Neuronal stem cell (in vitro differentiated cells): ENCODE results near the gene HS3ST6.
"Not testable (repeated sequence)": the region's sequence is repeated elsewhere in the genome, so short reads cannot be mapped to it uniquely, and the experiment has no call there.

Experiments used
- DNase-seq: peaks from one replicate; pipeline ENCODE4 v3.0.0-alpha.2; 2013; ENCODE audit warnings: low spot score
- H2AFZ ChIP-seq: one replicate; pipeline ENCODE4 v1.6.1; 2013; ENCODE audit warnings: mild to moderate bottlenecking, low read length, inconsistent platforms
- H2AK5ac ChIP-seq: 2 replicates; pipeline ENCODE4 v1.6.1; 2013; ENCODE audit warnings: low read depth, mild to moderate bottlenecking, inconsistent platforms, low read length, moderate library complexity, mixed read lengths
- H2BK120ac ChIP-seq: 2 replicates; pipeline ENCODE4 v1.6.1; 2013; ENCODE audit warnings: low read depth, mild to moderate bottlenecking, inconsistent platforms, low read length, moderate library complexity, mixed read lengths
- H2BK12ac ChIP-seq: one replicate; pipeline ENCODE4 v1.6.1; 2013; ENCODE audit warnings: low read length, inconsistent platforms
- H2BK15ac ChIP-seq: 2 replicates; pipeline ENCODE4 v1.6.1; 2013; ENCODE audit warnings: mild to moderate bottlenecking, low read length, inconsistent platforms, mixed read lengths
- H2BK5ac ChIP-seq: one replicate; pipeline ENCODE4 v1.6.1; 2013; ENCODE audit warnings: inconsistent platforms, mild to moderate bottlenecking, low read length, moderate library complexity
- H3K14ac ChIP-seq: one replicate; pipeline ENCODE4 v1.6.1; 2013; ENCODE audit warnings: low read length, inconsistent platforms
- H3K18ac ChIP-seq: 2 replicates; pipeline ENCODE4 v1.6.1; 2013; ENCODE audit warnings: low read length, inconsistent platforms
- H3K23ac ChIP-seq: 2 replicates; pipeline ENCODE4 v1.6.1; 2013; ENCODE audit warnings: low read depth, mild to moderate bottlenecking, mixed read lengths, low read length, inconsistent platforms; ENCODE audit not compliant: poor library complexity
- H3K27ac ChIP-seq: replicated peaks from 3 replicates; pipeline ENCODE4 v1.5.1; 2013; ENCODE audit warnings: low read length, inconsistent platforms
- H3K27me3 ChIP-seq, 3 experiments: 2 replicates each; pipeline ENCODE4 v1.6.1; 2013; ENCODE audit warnings: low read length in 3 of 3, mild to moderate bottlenecking in 2 of 3, inconsistent platforms in 1 of 3, low read depth in 1 of 3, mixed read lengths in 1 of 3, moderate library complexity in 1 of 3; ENCODE audit not compliant: control insufficient read depth in 3 of 3, insufficient read depth in 3 of 3
- H3K36me3 ChIP-seq, 2 donors: replicated peaks in 1 of 2; 2 replicates each; pipeline ENCODE4 v1.6.1; 2013; ENCODE audit warnings: low read length in 2 of 2; ENCODE audit not compliant: control insufficient read depth in 2 of 2, insufficient read depth in 2 of 2
- H3K4ac ChIP-seq: 2 replicates; pipeline ENCODE4 v1.6.1; 2013; ENCODE audit warnings: inconsistent platforms, mild to moderate bottlenecking, low read length, moderate library complexity
- H3K4me1 ChIP-seq, 2 donors: 1 replicate in 1 of 2; 2 replicates in 1 of 2; pipeline ENCODE4 v1.6.1; 2013; ENCODE audit warnings: low read length in 2 of 2, low read depth in 1 of 2; ENCODE audit not compliant: control insufficient read depth in 2 of 2, insufficient read depth in 1 of 2
- H3K4me2 ChIP-seq: one replicate; pipeline ENCODE4 v1.6.1; 2013; ENCODE audit warnings: mild to moderate bottlenecking, low read length, inconsistent platforms; ENCODE audit not compliant: insufficient read depth, poor library complexity, severe bottlenecking
- H3K4me3 ChIP-seq, 2 donors: 2 replicates each; pipeline ENCODE4 v1.5.1; 2013; ENCODE audit warnings: low read length in 2 of 2, mild to moderate bottlenecking in 2 of 2, inconsistent platforms in 1 of 2, moderate library complexity in 1 of 2
- H3K79me1 ChIP-seq: one replicate; pipeline ENCODE4 v1.6.1; 2013; ENCODE audit warnings: low read depth, mild to moderate bottlenecking, inconsistent platforms, low read length, moderate library complexity
- H3K9ac ChIP-seq: one replicate; pipeline ENCODE4 v1.6.1; 2013; ENCODE audit warnings: mild to moderate bottlenecking, low read depth, low read length, inconsistent platforms; ENCODE audit not compliant: poor library complexity
- H3K9me3 ChIP-seq, 2 donors: replicated peaks in 1 of 2; 2 replicates each; pipeline versions ENCODE3 to v1.6.1; 2013; ENCODE audit warnings: low read length in 2 of 2, mild to moderate bottlenecking in 2 of 2, inconsistent platforms in 1 of 2, low read depth in 1 of 2, mixed read lengths in 1 of 2, moderate library complexity in 1 of 2; ENCODE audit not compliant: control insufficient read depth in 2 of 2, insufficient read depth in 1 of 2
- H4K8ac ChIP-seq: one replicate; pipeline ENCODE4 v1.6.1; 2013; ENCODE audit warnings: low read depth, mild to moderate bottlenecking, inconsistent platforms, low read length, moderate library complexity
- H4K91ac ChIP-seq: one replicate; pipeline ENCODE4 v1.6.1; 2013; ENCODE audit warnings: low read length, low read depth, mild to moderate bottlenecking, inconsistent platforms; ENCODE audit not compliant: poor library complexity
- whole genome bisulfite sequencing, 2 donors: extraction: QIAGEN DNeasy Blood & Tissue Kit; methylation state at CpG; one replicate each; pipeline ENCODE4 v1.1.7; 2013; ENCODE audit warnings: missing lambda C conversion rate in 2 of 2, mixed read lengths in 1 of 2; ENCODE audit not compliant: insufficient read length in 2 of 2, insufficient replicate concordance in 1 of 2; ENCODE audit errors: extremely low coverage in 2 of 2; 5-methylcytosine and 5-hydroxymethylcytosine counted together

Gene HS3ST6

GRCh38 chr16:1887711-1888354 is 30.4 kb downstream of the HS3ST6 start:
- H3K4me1 ChIP-seq, result no peaks in the 10 kb centered on the region

GRCh38 chr16:1884889-1885288 is 33.3 kb downstream of the HS3ST6 start:
- Histone ChIP-seq H2BK12ac (no peak overlapping the region), H2AK5ac (no peak overlapping the region), H2BK5ac (no peak overlapping the region), H3K4me2 (no peak overlapping the region), H3K9ac (no peak overlapping the region), H3K4me3 (no peak overlapping the region), H4K8ac (no peak overlapping the region), H3K18ac (no peak overlapping the region), H3K23ac (no peak overlapping the region), H3K79me1 (no peaks in the 10 kb centered on the region), H3K4me1 (no peaks in the 10 kb centered on the region), H3K27me3 (peaks cover 0 to 2% (median 0%) of the 10 kb centered on the region in 3 experiments), H2AFZ (no peak overlapping the region), H2BK120ac (no peak overlapping the region), H3K36me3 (no peaks in the 10 kb centered on the region), H3K9me3 (no peaks in the 10 kb centered on the region), H3K4ac (no peak overlapping the region), H4K91ac (no peak overlapping the region), H3K27ac (no peak overlapping the region), H3K14ac (no peak overlapping the region), H2BK15ac (no peak overlapping the region)
- DNase-seq, result no peak
- no CpG with 5 or more reads among the region's 5 CpGs for WGBS, 2 donors

More at GRCh38 chr16:1887711-1888354, 30.4 kb downstream of the HS3ST6 start:
- Histone ChIP-seq H2BK120ac (no peak overlapping the region), H3K14ac (no peak overlapping the region), H3K27ac (no peak overlapping the region), H3K23ac (no peak overlapping the region), H2BK5ac (no peak overlapping the region), H3K4me3 (no peak overlapping the region), H3K27me3 (peaks cover 0 to 12% (median 0%) of the 10 kb centered on the region in 3 experiments), H2BK15ac (no peak overlapping the region), H4K8ac (no peak overlapping the region), H3K79me1 (no peaks in the 10 kb centered on the region), H3K4ac (no peak overlapping the region), H3K18ac (no peak overlapping the region), H2BK12ac (no peak overlapping the region), H4K91ac (no peak overlapping the region), H2AFZ (no peak overlapping the region), H3K9me3 (no peaks in the 10 kb centered on the region), H3K4me2 (no peak overlapping the region), H2AK5ac (no peak overlapping the region), H3K9ac (no peak overlapping the region), H3K36me3 (no peaks in the 10 kb centered on the region)
- WGBS, 2 donors, result no CpG with 5 or more reads among the region's 14 CpGs
- DNase-seq, result no peak

DNA sequence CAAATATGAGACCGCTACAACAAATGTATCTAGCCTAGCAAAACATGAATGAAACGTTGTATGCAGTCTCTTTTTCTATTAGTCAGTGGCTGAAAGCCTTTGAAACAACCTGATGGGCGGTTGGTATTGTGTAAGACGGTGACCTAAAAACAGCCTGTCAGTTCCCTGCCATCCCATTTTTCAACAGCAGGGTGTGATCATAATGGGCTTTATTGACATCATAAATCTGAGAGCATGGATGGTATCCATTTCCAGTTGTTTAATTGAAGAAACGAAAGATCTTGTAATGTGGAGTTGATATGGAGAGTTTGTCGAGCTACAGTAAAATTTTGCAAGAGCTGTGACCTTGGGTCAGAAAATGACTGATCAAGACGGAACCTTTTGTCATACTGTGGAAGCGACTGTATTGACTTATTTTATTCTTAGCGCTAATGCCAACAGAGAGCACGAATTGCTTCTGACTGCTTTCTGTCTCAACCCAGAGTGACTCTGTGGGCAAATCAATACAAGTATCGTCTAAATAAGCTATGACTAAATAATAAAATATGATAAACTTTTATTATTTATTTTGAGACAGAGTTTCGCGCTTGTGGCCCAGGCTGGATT is 34.0 kb downstream of the HS3ST6 start:
- H3K9me3 ChIP-seq, result no peaks in the 10 kb centered on the region
- H3K27ac ChIP-seq, result no peak overlapping the region
- no peak overlapping the region for H3K23ac ChIP-seq
- no peak overlapping the region for H4K8ac ChIP-seq
- H2AK5ac ChIP-seq, result no peak overlapping the region
- no peak overlapping the region for H2BK5ac ChIP-seq
- no peak overlapping the region for H2BK12ac ChIP-seq
- H3K14ac ChIP-seq, result no peak overlapping the region
- H3K18ac ChIP-seq, result no peak overlapping the region
- no peak overlapping the region for H3K4me2 ChIP-seq
- no peak overlapping the region for H2BK15ac ChIP-seq
- no peak overlapping the region for H3K4me3 ChIP-seq
- H3K36me3 ChIP-seq, result no peaks in the 10 kb centered on the region
- no peak overlapping the region for H3K4ac ChIP-seq
- no peak for DNase-seq
- H4K91ac ChIP-seq, result no peak overlapping the region
- H3K27me3 ChIP-seq, result peaks cover 0 to 7% (median 0%) of the 10 kb centered on the region in 3 experiments
- no peak overlapping the region for H3K9ac ChIP-seq
- peaks cover 0 to 1% of the 10 kb centered on the region in 2 donors for H3K4me1 ChIP-seq
- H2AFZ ChIP-seq, result no peak overlapping the region
- no peaks in the 10 kb centered on the region for H3K79me1 ChIP-seq
- WGBS, 2 donors, result no CpG with 5 or more reads among the region's 13 CpGs
- H2BK120ac ChIP-seq, result no peak overlapping the region

- H3K4me2 ChIP-seq, H3K18ac ChIP-seq, H3K9ac ChIP-seq, H3K4me1 ChIP-seq, H3K23ac ChIP-seq, H3K4me3 ChIP-seq, H2AFZ ChIP-seq, H3K79me1 ChIP-seq, H2BK12ac ChIP-seq, H4K91ac ChIP-seq, H2BK15ac ChIP-seq, H3K4ac ChIP-seq, H2BK5ac ChIP-seq, H2BK120ac ChIP-seq, H3K27ac ChIP-seq, H2AK5ac ChIP-seq, DNase-seq, H4K8ac ChIP-seq, H3K14ac ChIP-seq, H3K9me3 ChIP-seq, H3K36me3 ChIP-seq: not testable (repeated sequence)
- no CpG with 5 or more reads among the region's 9 CpGs for WGBS, 2 donors
- peaks cover 0 to 27% (median 2%) of the 10 kb centered on the region in 3 experiments for H3K27me3 ChIP-seq
Observed at GRCh38 chr16:1881172-1881571, 37.0 kb downstream of the HS3ST6 start.
